SK-N-SH (cell line): ENCODE results near the gene ZNF627. TPM values are rescaled to one million over a fixed set of nuclear protein-coding genes. Genes with fewer than 3 reads are reported as not detected.
A peak's percentile ranks its signal among the peaks of the same experiment; 100 is the strongest.

Source experiments
- CTCF ChIA-PET: fragments of 300-600, 350-600 bp; formaldehyde crosslinking; extraction: SDS; loops from one replicate; lab custom pipeline; 2021; lab: Yijun Ruan, JAX
- POLR2A ChIA-PET: fragments of 350-600 bp; sonication (Branson Sonifier 250); formaldehyde crosslinking; extraction: SDS; loops from one replicate; lab custom pipeline; 2020; ENCODE audit warnings: antibody characterized with exemption, inconsistent platforms; lab: Yijun Ruan, JAX
- DNase-seq: peaks from one replicate; pipeline ENCODE4 v3.0.0; 2012
- H2AFZ ChIP-seq: fragments of 200-600 bp; sonication (generic); 2 replicates; pipeline ENCODE4 v1.8.1; 2016; ENCODE audit warnings: antibody characterized with exemption, mild to moderate bottlenecking, low read depth
- H3F3A ChIP-seq: fragments of 200-600 bp; sonication (generic); replicated peaks from 2 replicates; pipeline ENCODE3; 2016; ENCODE audit warnings: antibody characterized with exemption, mild to moderate bottlenecking; ENCODE audit not compliant: insufficient read depth
- H3K27ac ChIP-seq, 2 experiments: fragments of 200-500 bp in 1 of 2; fragments of 200-600 bp in 1 of 2; sonication (Bioruptor generic) in 1 of 2; sonication (generic), shearing (Covaris generic) in 1 of 2; 2 replicates each; pipeline versions ENCODE4 v1.5.1 to v1.6.1; 2014 to 2016; ENCODE audit warnings: low read depth in 2 of 2, inconsistent platforms in 1 of 2, low read length in 1 of 2, mild to moderate bottlenecking in 1 of 2, mixed read lengths in 1 of 2
- H3K27me3 ChIP-seq: fragments of 200-600 bp; sonication (generic), shearing (Covaris generic); 2 replicates; pipeline ENCODE4 v1.6.1; 2016; ENCODE audit warnings: mixed run types; ENCODE audit not compliant: insufficient read depth
- H3K36me3 ChIP-seq, 2 experiments: fragments of 200-500 bp in 1 of 2; fragments of 200-600 bp in 1 of 2; sonication (Bioruptor generic) in 1 of 2; sonication (generic) in 1 of 2; replicated peaks in 1 of 2; 2 replicates each; pipeline versions ENCODE3 to v1.5.1; 2014 to 2016; ENCODE audit warnings: low read length in 1 of 2, mild to moderate bottlenecking in 1 of 2; ENCODE audit not compliant: insufficient read depth in 2 of 2, control insufficient read depth in 1 of 2
- H3K4me1 ChIP-seq, 2 experiments: fragments of 200-500 bp in 1 of 2; fragments of 200-600 bp in 1 of 2; sonication (Bioruptor generic) in 1 of 2; sonication (generic), shearing (Covaris generic) in 1 of 2; 2 replicates each; pipeline versions ENCODE4 v1.5.1 to v1.6.1; 2014 to 2016; ENCODE audit warnings: low read depth in 1 of 2, low read length in 1 of 2, mixed run types in 1 of 2; ENCODE audit not compliant: insufficient read depth in 2 of 2, control insufficient read depth in 1 of 2
- H3K4me2 ChIP-seq: fragments of 200-600 bp; sonication (generic), shearing (Covaris generic); 2 replicates; pipeline ENCODE4 v1.6.1; 2017; ENCODE audit warnings: mixed run types
- H3K4me3 ChIP-seq, 2 experiments: fragments of 200-500 bp in 1 of 2; fragments of 200-600 bp in 1 of 2; sonication (Bioruptor generic) in 1 of 2; sonication (generic), shearing (Covaris generic) in 1 of 2; 2 replicates each; pipeline versions ENCODE4 v1.5.1 to v1.8.1; 2014 to 2016; ENCODE audit warnings: low read depth in 2 of 2, inconsistent platforms in 1 of 2, low read length in 1 of 2, mild to moderate bottlenecking in 1 of 2, mixed read lengths in 1 of 2, moderate library complexity in 1 of 2
- H3K79me2 ChIP-seq: fragments of 200-600 bp; sonication (generic); 2 replicates; pipeline ENCODE4 v1.8.1; 2017; ENCODE audit warnings: mild to moderate bottlenecking; ENCODE audit not compliant: insufficient read depth
- H3K9ac ChIP-seq: fragments of 200-600 bp; sonication (generic); 2 replicates; pipeline ENCODE4 v1.6.1; 2017; ENCODE audit warnings: mixed run types
- H3K9me2 ChIP-seq: fragments of 200-600 bp; sonication (generic); 2 replicates; pipeline ENCODE4 v1.6.1; 2017; ENCODE audit warnings: mixed run types
- H3K9me3 ChIP-seq: fragments of 200-600 bp; sonication (generic); 2 replicates; pipeline ENCODE4 v1.6.1; 2017; ENCODE audit warnings: mixed run types, mild to moderate bottlenecking, moderate library complexity
- H4K20me1 ChIP-seq: fragments of 200-600 bp; sonication (generic); 2 replicates; pipeline ENCODE4 v1.6.1; 2017; ENCODE audit warnings: mild to moderate bottlenecking, mixed run types; ENCODE audit not compliant: insufficient read depth
- CHD2 ChIP-seq: fragments of 150-350 bp; IDR thresholded peaks from 2 replicates; pipeline ENCODE4 v1.6.1; 2018; ENCODE audit warnings: low read length; ENCODE audit not compliant: partially characterized antibody
- ELF1 ChIP-seq: IDR thresholded peaks from 2 replicates; pipeline ENCODE4 v1.4.0; 2012
- FOSL2 ChIP-seq: IDR thresholded peaks from 2 replicates; pipeline ENCODE4 v1.4.0; 2012; ENCODE audit warnings: low read depth, mild to moderate bottlenecking, moderate library complexity, borderline replicate concordance
- JUND ChIP-seq: IDR thresholded peaks from 2 replicates; pipeline ENCODE4 v1.4.0; 2012
- NRF1 ChIP-seq: IDR thresholded peaks from 2 replicates; pipeline ENCODE4 v1.6.1; 2012; ENCODE audit warnings: low read depth, mild to moderate bottlenecking, low read length
- RCOR1 ChIP-seq: fragments of 150-350 bp; IDR thresholded peaks from 2 replicates; pipeline ENCODE4 v1.6.1; 2017; ENCODE audit warnings: antibody characterized with exemption, low read length
- RFX5 ChIP-seq: IDR thresholded peaks from 2 replicates; pipeline ENCODE4 v1.6.1; 2012; ENCODE audit warnings: mild to moderate bottlenecking, improper control_type of control experiment, low read length
- TCF12 ChIP-seq: IDR thresholded peaks from 2 replicates; pipeline ENCODE4 v1.4.0; 2012
- WGBS: methylation state at CpG from one replicate; pipeline ENCODE4 v1.1.6; 2017; ENCODE audit warnings: low lambda C conversion rate; 5-methylcytosine and 5-hydroxymethylcytosine counted together
- polyA plus RNA-seq, 3 experiments: library from polyadenylated mRNA; depleted of rRNA; stranded (reverse); fragments of >200 nt; gene quantifications; 2 replicates each; pipeline ENCODE4 v1.2.3, GENCODE V29; 2012
- TF ChIP-seq, protein P1 (sequence below): fragments of 150-350 bp; IDR thresholded peaks from 2 replicates; pipeline ENCODE4 v1.6.1; 2017; ENCODE audit warnings: antibody characterized with exemption, low read length, low read depth, borderline replicate concordance
- TF ChIP-seq, protein P2 (sequence below): IDR thresholded peaks from 2 replicates; pipeline ENCODE4 v1.4.0; 2012; ENCODE audit warnings: low read depth, borderline replicate concordance
- TF ChIP-seq, protein P3 (sequence below): fragments of 200-600 bp; sonication (generic); IDR thresholded peaks from 2 replicates; pipeline ENCODE4 v1.6.1; 2017; ENCODE audit warnings: antibody characterized with exemption, mild to moderate bottlenecking, moderate library complexity
- TF ChIP-seq, protein P4 (sequence below): IDR thresholded peaks from 2 replicates; pipeline ENCODE4 v1.4.0; 2012; ENCODE audit warnings: low read depth
- TF ChIP-seq, protein P5 (sequence below): IDR thresholded peaks from 2 replicates; pipeline ENCODE4 v1.4.0; 2012; ENCODE audit warnings: low read depth, borderline replicate concordance

The ZNF627 gene
- polyA plus RNA-seq, 1 of the 3 experiments (the other 2 are of a cell fraction), result 5.8 TPM

DNA sequence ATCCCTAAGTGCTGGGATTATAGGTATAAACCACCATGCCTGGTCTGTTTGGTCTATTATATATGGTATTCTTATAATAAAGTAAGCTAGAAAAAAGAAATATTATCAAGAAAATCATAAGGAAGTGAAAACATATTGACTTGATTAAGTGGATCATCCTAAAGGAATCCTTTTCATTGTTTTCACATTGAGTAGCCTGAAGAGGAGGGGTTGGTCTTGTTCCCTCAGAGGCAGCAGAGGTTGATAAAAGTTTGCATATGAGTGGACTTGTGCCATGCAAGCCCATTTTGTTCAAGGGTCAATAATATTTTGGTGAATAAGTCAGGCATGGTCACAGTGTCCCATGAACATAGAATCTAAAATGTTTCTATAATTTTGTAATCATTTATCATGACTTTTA lies 52.7 kb downstream of the ZNF627 start:
- H3K79me2 ChIP-seq, result peaks cover 14% of the 10 kb centered on the region; the same call in 1 of the 2 replicates
- no peaks in the 10 kb centered on the region for H3K4me1 ChIP-seq
- no peak for TF ChIP-seq RCOR1
- TF ChIP-seq, protein P1, sequence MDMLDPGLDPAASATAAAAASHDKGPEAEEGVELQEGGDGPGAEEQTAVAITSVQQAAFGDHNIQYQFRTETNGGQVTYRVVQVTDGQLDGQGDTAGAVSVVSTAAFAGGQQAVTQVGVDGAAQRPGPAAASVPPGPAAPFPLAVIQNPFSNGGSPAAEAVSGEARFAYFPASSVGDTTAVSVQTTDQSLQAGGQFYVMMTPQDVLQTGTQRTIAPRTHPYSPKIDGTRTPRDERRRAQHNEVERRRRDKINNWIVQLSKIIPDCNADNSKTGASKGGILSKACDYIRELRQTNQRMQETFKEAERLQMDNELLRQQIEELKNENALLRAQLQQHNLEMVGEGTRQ, result no peak
- TF ChIP-seq TCF12, result 0 out of 2 replicates have a peak, but pooled peaks have one; percentile 16
- no peak for TF ChIP-seq ELF1
- no peak for TF ChIP-seq CHD2
- no peak for DNase-seq
- no peak overlapping the region for H3K27ac ChIP-seq
- no peak overlapping the region for H3K4me3 ChIP-seq
- H3K27me3 ChIP-seq, result no peaks in the 10 kb centered on the region
- H2AFZ ChIP-seq, result no peak overlapping the region
- H3K9me2 ChIP-seq, result no peaks in the 10 kb centered on the region
- H3K4me2 ChIP-seq, result no peak overlapping the region
- H3F3A ChIP-seq, result no peaks in the 10 kb centered on the region
- ChIA-PET POLR2A (no interaction called here), CTCF (no interaction called here)
- no peak overlapping the region for H3K9ac ChIP-seq
- peaks cover 9 to 39% of the 10 kb centered on the region in 2 experiments for H3K36me3 ChIP-seq
- no peaks in the 10 kb centered on the region for H4K20me1 ChIP-seq
- peaks cover 24% of the 10 kb centered on the region; the same call in 1 of the 2 replicates for H3K9me3 ChIP-seq

DNA sequence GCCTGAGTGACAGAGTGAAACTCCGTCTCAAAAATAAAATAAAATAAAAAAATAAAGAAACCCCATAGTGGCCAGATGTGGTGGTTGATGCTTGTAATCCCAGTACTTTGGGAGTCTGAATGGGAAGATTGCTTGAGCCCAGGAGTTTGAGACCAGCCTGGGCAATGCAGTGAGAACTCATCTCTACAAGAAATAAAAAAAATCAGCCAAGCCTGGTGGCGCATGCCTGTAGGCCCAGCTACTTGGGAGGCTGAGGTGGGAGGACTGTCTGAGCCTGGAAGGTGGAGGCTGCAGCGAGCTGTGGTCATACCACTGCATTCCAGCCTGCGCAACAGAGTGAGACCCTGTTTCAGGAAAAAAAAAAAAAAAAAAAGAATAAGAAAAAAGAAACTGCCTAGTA lies 53.8 kb downstream of the ZNF627 start:
- H2AFZ ChIP-seq, result no peak overlapping the region
- no peaks in the 10 kb centered on the region for H3F3A ChIP-seq
- peaks cover 14% of the 10 kb centered on the region; the same call in 1 of the 2 replicates for H3K79me2 ChIP-seq
- no peak overlapping the region for H3K4me3 ChIP-seq
- ChIA-PET CTCF (no interaction called here), POLR2A (no interaction called here)
- peaks cover 9 to 39% of the 10 kb centered on the region in 2 experiments for H3K36me3 ChIP-seq
- no peak for DNase-seq
- H3K9me3 ChIP-seq, result peaks cover 24% of the 10 kb centered on the region; the same call in 1 of the 2 replicates
- H3K4me2 ChIP-seq, result no peak overlapping the region
- no peaks in the 10 kb centered on the region for H3K4me1 ChIP-seq
- H4K20me1 ChIP-seq, result no peaks in the 10 kb centered on the region
- H3K27ac ChIP-seq, result no peak overlapping the region
- H3K9ac ChIP-seq, result no peak overlapping the region
- H3K27me3 ChIP-seq, result no peaks in the 10 kb centered on the region
- H3K9me2 ChIP-seq, result no peaks in the 10 kb centered on the region
- TF ChIP-seq RFX5 (no peak), NRF1 (no peak), FOSL2 (no peak), JUND (no peak), TCF12 (no peak)
- TF ChIP-seq, protein P2, sequence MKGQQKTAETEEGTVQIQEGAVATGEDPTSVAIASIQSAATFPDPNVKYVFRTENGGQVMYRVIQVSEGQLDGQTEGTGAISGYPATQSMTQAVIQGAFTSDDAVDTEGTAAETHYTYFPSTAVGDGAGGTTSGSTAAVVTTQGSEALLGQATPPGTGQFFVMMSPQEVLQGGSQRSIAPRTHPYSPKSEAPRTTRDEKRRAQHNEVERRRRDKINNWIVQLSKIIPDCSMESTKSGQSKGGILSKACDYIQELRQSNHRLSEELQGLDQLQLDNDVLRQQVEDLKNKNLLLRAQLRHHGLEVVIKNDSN, result no peak
- TF ChIP-seq, protein P3, sequence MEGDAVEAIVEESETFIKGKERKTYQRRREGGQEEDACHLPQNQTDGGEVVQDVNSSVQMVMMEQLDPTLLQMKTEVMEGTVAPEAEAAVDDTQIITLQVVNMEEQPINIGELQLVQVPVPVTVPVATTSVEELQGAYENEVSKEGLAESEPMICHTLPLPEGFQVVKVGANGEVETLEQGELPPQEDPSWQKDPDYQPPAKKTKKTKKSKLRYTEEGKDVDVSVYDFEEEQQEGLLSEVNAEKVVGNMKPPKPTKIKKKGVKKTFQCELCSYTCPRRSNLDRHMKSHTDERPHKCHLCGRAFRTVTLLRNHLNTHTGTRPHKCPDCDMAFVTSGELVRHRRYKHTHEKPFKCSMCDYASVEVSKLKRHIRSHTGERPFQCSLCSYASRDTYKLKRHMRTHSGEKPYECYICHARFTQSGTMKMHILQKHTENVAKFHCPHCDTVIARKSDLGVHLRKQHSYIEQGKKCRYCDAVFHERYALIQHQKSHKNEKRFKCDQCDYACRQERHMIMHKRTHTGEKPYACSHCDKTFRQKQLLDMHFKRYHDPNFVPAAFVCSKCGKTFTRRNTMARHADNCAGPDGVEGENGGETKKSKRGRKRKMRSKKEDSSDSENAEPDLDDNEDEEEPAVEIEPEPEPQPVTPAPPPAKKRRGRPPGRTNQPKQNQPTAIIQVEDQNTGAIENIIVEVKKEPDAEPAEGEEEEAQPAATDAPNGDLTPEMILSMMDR, result no peak
- TF ChIP-seq, protein P4, sequence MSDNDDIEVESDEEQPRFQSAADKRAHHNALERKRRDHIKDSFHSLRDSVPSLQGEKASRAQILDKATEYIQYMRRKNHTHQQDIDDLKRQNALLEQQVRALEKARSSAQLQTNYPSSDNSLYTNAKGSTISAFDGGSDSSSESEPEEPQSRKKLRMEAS, result no peak
- TF ChIP-seq, protein P5, sequence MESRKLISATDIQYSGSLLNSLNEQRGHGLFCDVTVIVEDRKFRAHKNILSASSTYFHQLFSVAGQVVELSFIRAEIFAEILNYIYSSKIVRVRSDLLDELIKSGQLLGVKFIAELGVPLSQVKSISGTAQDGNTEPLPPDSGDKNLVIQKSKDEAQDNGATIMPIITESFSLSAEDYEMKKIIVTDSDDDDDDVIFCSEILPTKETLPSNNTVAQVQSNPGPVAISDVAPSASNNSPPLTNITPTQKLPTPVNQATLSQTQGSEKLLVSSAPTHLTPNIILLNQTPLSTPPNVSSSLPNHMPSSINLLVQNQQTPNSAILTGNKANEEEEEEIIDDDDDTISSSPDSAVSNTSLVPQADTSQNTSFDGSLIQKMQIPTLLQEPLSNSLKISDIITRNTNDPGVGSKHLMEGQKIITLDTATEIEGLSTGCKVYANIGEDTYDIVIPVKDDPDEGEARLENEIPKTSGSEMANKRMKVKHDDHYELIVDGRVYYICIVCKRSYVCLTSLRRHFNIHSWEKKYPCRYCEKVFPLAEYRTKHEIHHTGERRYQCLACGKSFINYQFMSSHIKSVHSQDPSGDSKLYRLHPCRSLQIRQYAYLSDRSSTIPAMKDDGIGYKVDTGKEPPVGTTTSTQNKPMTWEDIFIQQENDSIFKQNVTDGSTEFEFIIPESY, result no peak
- WGBS, result 90% methylated on average over 4 of the region's 4 CpGs
